ENCODE data around the gene ELAC2. TPM values are rescaled to one million over a fixed set of nuclear protein-coding genes. Genes with fewer than 3 reads are reported as not detected.

ELAC2 gene
- polyA plus RNA-seq, 3 donors = 24.2 to 39.6 (median 26.0) TPM

- WGBS (ENCODE audit: insufficient coverage) = 97% methylated on average over 4 of the region's 7 CpGs
- Histone ChIP-seq H3K27me3 (ENCODE audit: control insufficient read depth in 2 of 2, insufficient read depth in 2 of 2, low read length in 2 of 2) (no peaks in the 10 kb centered on the region), H3K9me3 (replicated peaks in 1 of 2; ENCODE audit: control insufficient read depth in 1 of 2, insufficient read depth in 1 of 2, low read length in 2 of 2) (peaks cover 4 to 7% of the 10 kb centered on the region in 2 donors), H3K36me3 (replicated peaks in 1 of 2; ENCODE audit: control insufficient read depth in 1 of 2, insufficient read depth in 2 of 2, low read length in 2 of 2) (no peaks in the 10 kb centered on the region), H3K4me2 (replicated peaks; ENCODE audit: extremely low read depth, low read length, poor library complexity, severe bottlenecking) (no peak overlapping the region), H3K79me2 (ENCODE audit: insufficient read depth, low read length) (no peaks in the 10 kb centered on the region), H3K9ac (ENCODE audit: insufficient read depth, low read length, poor library complexity, severe bottlenecking) (no peak overlapping the region), H3K27ac (ENCODE audit: low read depth in 1 of 2, low read length in 2 of 2) (no peak overlapping the region), H3K4me3 (replicated peaks in 1 of 3; ENCODE audit: low read depth in 2 of 3, low read length in 3 of 3) (no peak overlapping the region), H3K4me1 (ENCODE audit: control insufficient read depth in 1 of 2, insufficient read depth in 2 of 2, low read length in 2 of 2) (no peaks in the 10 kb centered on the region), H2AFZ (ENCODE audit: insufficient read depth, low read depth, low read length, poor library complexity, severe bottlenecking) (no peak overlapping the region), H4K20me1 (ENCODE audit: insufficient read depth, low read length) (no peaks in the 10 kb centered on the region)
- no peak for TF ChIP-seq CTCF (IDR thresholded peaks at IDR 0.05)
- intact Hi-C loops (cut with micrococcal nuclease) = no loop called here
- peaks cover 0 to 2% (median 0%) of the 10 kb centered on the region in 3 donors for H3K27me3 Mint-ChIP-seq (ENCODE audit: low read depth in 3 of 3)
- H3K9me3 Mint-ChIP-seq = peaks cover 4 to 24% (median 17%) of the 10 kb centered on the region in 7 donors
- H3K4me1 Mint-ChIP-seq = no peaks in the 10 kb centered on the region
- no peak overlapping the region for H3K27ac Mint-ChIP-seq
- DNase-seq = no peak
- H3K36me3 Mint-ChIP-seq = no peaks in the 10 kb centered on the region
- H3K4me3 Mint-ChIP-seq = no peak overlapping the region
These were observed 54.3 kb downstream of the ELAC2 start for GRCh38 chr17:12963505-12963904.

GRCh38 chr17:12961655-12962054, 56.2 kb downstream of the ELAC2 start:
- intact Hi-C loops (cut with micrococcal nuclease) = no loop called here
- 96% methylated on average over 4 of the region's 4 CpGs for WGBS (ENCODE audit: insufficient coverage)
- H3K27me3 Mint-ChIP-seq (ENCODE audit: low read depth in 3 of 3) = peaks cover 0 to 2% (median 0%) of the 10 kb centered on the region in 3 donors
- Histone ChIP-seq H3K9me3 (replicated peaks in 1 of 2; ENCODE audit: control insufficient read depth in 1 of 2, insufficient read depth in 1 of 2, low read length in 2 of 2) (peaks cover 14 to 24% of the 10 kb centered on the region in 2 donors), H3K9ac (ENCODE audit: insufficient read depth, low read length, poor library complexity, severe bottlenecking) (no peak overlapping the region), H3K4me3 (replicated peaks in 1 of 3; ENCODE audit: low read depth in 2 of 3, low read length in 3 of 3) (no peak overlapping the region), H2AFZ (ENCODE audit: insufficient read depth, low read depth, low read length, poor library complexity, severe bottlenecking) (no peak overlapping the region), H3K79me2 (ENCODE audit: insufficient read depth, low read length) (no peaks in the 10 kb centered on the region), H3K27ac (ENCODE audit: low read depth in 1 of 2, low read length in 2 of 2) (no peak overlapping the region), H3K4me1 (ENCODE audit: control insufficient read depth in 1 of 2, insufficient read depth in 2 of 2, low read length in 2 of 2) (no peaks in the 10 kb centered on the region), H4K20me1 (ENCODE audit: insufficient read depth, low read length) (no peaks in the 10 kb centered on the region), H3K27me3 (ENCODE audit: control insufficient read depth in 2 of 2, insufficient read depth in 2 of 2, low read length in 2 of 2) (no peaks in the 10 kb centered on the region), H3K4me2 (replicated peaks; ENCODE audit: extremely low read depth, low read length, poor library complexity, severe bottlenecking) (no peak overlapping the region), H3K36me3 (replicated peaks in 1 of 2; ENCODE audit: control insufficient read depth in 1 of 2, insufficient read depth in 2 of 2, low read length in 2 of 2) (no peaks in the 10 kb centered on the region)
- TF ChIP-seq CTCF (IDR thresholded peaks at IDR 0.05) = no peak
- DNase-seq = no peak
- no peak overlapping the region for H3K27ac Mint-ChIP-seq
- H3K4me3 Mint-ChIP-seq = no peak overlapping the region
- H3K9me3 Mint-ChIP-seq = peaks cover 4 to 32% (median 23%) of the 10 kb centered on the region in 7 donors
- H3K36me3 Mint-ChIP-seq = no peaks in the 10 kb centered on the region
- no peaks in the 10 kb centered on the region for H3K4me1 Mint-ChIP-seq

All from CD14-positive monocyte (primary cell).